Fibroblast of lung (primary cell): ENCODE results near the gene CLDN9. TPM values are rescaled to one million over a fixed set of nuclear protein-coding genes. Genes with fewer than 3 reads are reported as not detected.

Experiments used
- DNase-seq, 2 donors: peaks; one replicate each; pipeline versions ENCODE4 v3.0.0 to v3.0.0-alpha.2; 2010; ENCODE audit warnings: low read depth in 2 of 2
- H2AFZ ChIP-seq: 2 replicates; pipeline ENCODE4 v1.5.1; 2012; ENCODE audit warnings: low read length, control low read depth, inconsistent platforms
- H3K27ac ChIP-seq: 2 replicates; pipeline ENCODE4 v1.5.1; 2011; ENCODE audit warnings: low read length, control low read depth; ENCODE audit not compliant: insufficient read depth
- H3K27me3 ChIP-seq: 2 replicates; pipeline ENCODE4 v1.5.1; 2011; ENCODE audit warnings: mild to moderate bottlenecking, low read length; ENCODE audit not compliant: control insufficient read depth, insufficient read depth
- H3K36me3 ChIP-seq: 2 replicates; pipeline ENCODE4 v1.5.1; 2011; ENCODE audit warnings: low read length; ENCODE audit not compliant: control insufficient read depth, insufficient read depth
- H3K4me1 ChIP-seq: 2 replicates; pipeline ENCODE4 v1.5.1; 2011; ENCODE audit warnings: low read length; ENCODE audit not compliant: control insufficient read depth, insufficient read depth; ENCODE audit errors: extremely low read depth
- H3K4me2 ChIP-seq: 2 replicates; pipeline ENCODE4 v1.5.1; 2011; ENCODE audit warnings: low read length, control low read depth; ENCODE audit not compliant: insufficient read depth; ENCODE audit errors: extremely low read depth
- H3K4me3 ChIP-seq, 4 experiments: fragments of 200-600 bp in 1 of 4; sonication (generic) in 1 of 4; replicated peaks in 1 of 4; 2 replicates each; pipeline ENCODE4 v1.5.1; 2011 to 2016; ENCODE audit warnings: low read length in 4 of 4, low read depth in 3 of 4, mild to moderate bottlenecking in 3 of 4, control low read depth in 2 of 4, inconsistent platforms in 1 of 4, mixed read lengths in 1 of 4; ENCODE audit not compliant: insufficient read depth in 1 of 4; ENCODE audit errors: control extremely low read depth in 1 of 4
- H3K79me2 ChIP-seq: 2 replicates; pipeline ENCODE4 v1.5.1; 2012; ENCODE audit warnings: mild to moderate bottlenecking, low read length, inconsistent platforms; ENCODE audit not compliant: control insufficient read depth, insufficient read depth
- H3K9ac ChIP-seq: 2 replicates; pipeline ENCODE4 v1.5.1; 2011; ENCODE audit warnings: mild to moderate bottlenecking, low read length, control low read depth; ENCODE audit not compliant: insufficient read depth
- H3K9me3 ChIP-seq: 2 replicates; pipeline ENCODE4 v1.5.1; 2012; ENCODE audit warnings: low read depth, low read length; ENCODE audit not compliant: control insufficient read depth, insufficient read depth
- H4K20me1 ChIP-seq: 2 replicates; pipeline ENCODE4 v1.5.1; 2011; ENCODE audit warnings: low read length; ENCODE audit not compliant: control insufficient read depth, insufficient read depth; ENCODE audit errors: extremely low read depth
- CTCF ChIP-seq, 2 donors: IDR thresholded peaks in 1 of 2; conservative IDR thresholded peaks in 1 of 2; 1 replicate in 1 of 2; 2 replicates in 1 of 2; pipeline ENCODE4 v1.5.1; 2011 to 2012; ENCODE audit warnings: low read length in 2 of 2, control low read depth in 1 of 2, inconsistent platforms in 1 of 2, low read depth in 1 of 2, mild to moderate bottlenecking in 1 of 2
- EZH2 ChIP-seq: IDR thresholded peaks from 2 replicates; pipeline ENCODE4 v1.5.1; 2012; ENCODE audit warnings: low read length, control low read depth, mild to moderate bottlenecking; ENCODE audit errors: missing control alignments
- polyA plus RNA-seq, 2 donors: library from polyadenylated mRNA; depleted of rRNA in 1 of 2; stranded (reverse) in 1 of 2; unstranded in 1 of 2; fragments of >200 nt; gene quantifications; 2 replicates each; pipeline ENCODE4 v1.2.1, GENCODE V29; 2011 to 2012; ENCODE audit warnings: missing spikeins in 1 of 2
- total RNA-seq: library from RNA; depleted of rRNA; stranded (reverse); fragments of >200 nt; gene quantifications from 2 replicates; pipeline ENCODE4 v1.2.1, GENCODE V29; 2014

The CLDN9 gene
- total and polyA plus RNA-seq, 2 donors (not counting 1 experiment from before 2014, with no cell fraction given): not detected

GRCh38 chr16:2983706-2984136 lies 29.0 kb upstream of the CLDN9 start:
- no peaks in the 10 kb centered on the region for H4K20me1 ChIP-seq
- no peaks in the 10 kb centered on the region for H3K9me3 ChIP-seq
- peak overlapping the region in 2 of 4 experiments; percentile 30 to 33 for H3K4me3 ChIP-seq
- H3K4me2 ChIP-seq: no peak overlapping the region
- H3K9ac ChIP-seq: no peak overlapping the region
- TF ChIP-seq CTCF (conservative IDR thresholded peaks at IDR 0.05 in 1 of 2, IDR thresholded peaks at IDR 0.05 in 1 of 2; ENCODE audit: low read depth in 1 of 2, low read length in 2 of 2) (peak; percentile 38 to 87), EZH2 (no peak)
- no peaks in the 10 kb centered on the region for H3K36me3 ChIP-seq
- no peak overlapping the region for H2AFZ ChIP-seq
- DNase-seq: peak; percentile 61 to 70
- no peaks in the 10 kb centered on the region for H3K27me3 ChIP-seq
- no peak overlapping the region for H3K27ac ChIP-seq
- H3K79me2 ChIP-seq: peaks cover 5% of the 10 kb centered on the region
- H3K4me1 ChIP-seq: peaks cover 8% of the 10 kb centered on the region

- no peak overlapping the region for H3K4me2 ChIP-seq
- no peak overlapping the region for H2AFZ ChIP-seq
- TF ChIP-seq CTCF (conservative IDR thresholded peaks at IDR 0.05 in 1 of 2, IDR thresholded peaks at IDR 0.05 in 1 of 2; ENCODE audit: low read depth in 1 of 2, low read length in 2 of 2): no peak
- no peak for TF ChIP-seq EZH2
- no peaks in the 10 kb centered on the region for H3K9me3 ChIP-seq
- no peaks in the 10 kb centered on the region for H4K20me1 ChIP-seq
- peak in 1 of 2 donors; percentile 15 for DNase-seq
- no peak overlapping the region for H3K27ac ChIP-seq
- H3K4me3 ChIP-seq: no peak overlapping the region
- no peaks in the 10 kb centered on the region for H3K36me3 ChIP-seq
- no peaks in the 10 kb centered on the region for H3K79me2 ChIP-seq
- no peak overlapping the region for H3K9ac ChIP-seq
- H3K4me1 ChIP-seq: peaks cover 4% of the 10 kb centered on the region
- no peaks in the 10 kb centered on the region for H3K27me3 ChIP-seq
These were observed 27.3 kb upstream of the CLDN9 start for GRCh38 chr16:2985462-2985861.

DNA sequence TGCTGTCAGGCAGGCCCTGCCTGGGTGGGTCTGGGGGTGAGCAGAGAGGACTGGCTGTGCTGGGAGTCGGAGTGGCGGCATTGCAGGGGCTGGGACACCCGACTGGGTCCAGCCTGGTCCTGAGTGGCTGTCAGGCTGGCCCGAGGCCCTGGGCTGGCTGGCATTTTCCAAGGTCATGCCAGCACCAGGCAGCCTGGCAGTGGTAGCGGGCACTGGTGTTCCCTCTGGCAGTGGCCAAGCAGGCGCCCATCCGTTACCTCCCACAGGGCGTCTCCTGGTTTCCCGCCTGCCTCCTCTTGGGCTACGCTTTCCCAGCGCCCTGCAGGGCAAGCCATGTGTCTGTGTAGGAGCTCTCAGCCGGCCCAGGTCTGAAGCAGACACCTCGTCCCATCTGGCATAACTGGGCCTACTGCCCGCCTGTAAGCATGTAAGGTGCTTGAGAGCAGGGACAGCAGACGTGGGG lies 26.8 kb upstream of the CLDN9 start:
- H3K4me2 ChIP-seq: no peak overlapping the region
- no peaks in the 10 kb centered on the region for H3K79me2 ChIP-seq
- no peak overlapping the region for H3K4me3 ChIP-seq
- H2AFZ ChIP-seq: no peak overlapping the region
- H4K20me1 ChIP-seq: no peaks in the 10 kb centered on the region
- H3K27ac ChIP-seq: no peak overlapping the region
- H3K27me3 ChIP-seq: no peaks in the 10 kb centered on the region
- H3K36me3 ChIP-seq: no peaks in the 10 kb centered on the region
- TF ChIP-seq EZH2: no peak
- no peak for TF ChIP-seq CTCF (conservative IDR thresholded peaks at IDR 0.05 in 1 of 2, IDR thresholded peaks at IDR 0.05 in 1 of 2; ENCODE audit: low read depth in 1 of 2, low read length in 2 of 2)
- DNase-seq: no peak
- H3K4me1 ChIP-seq: peaks cover under 1% of the 10 kb centered on the region
- H3K9ac ChIP-seq: no peak overlapping the region
- H3K9me3 ChIP-seq: no peaks in the 10 kb centered on the region
